Liver (tissue), 9 donors: ENCODE results near the gene DAGLB. TPM values are rescaled to one million over a fixed set of nuclear protein-coding genes. Genes with fewer than 3 reads are reported as not detected.

Experiments
- DNase-seq: peaks from one replicate; pipeline ENCODE4 v3.0.0-alpha.2; 2017; ENCODE audit warnings: low spot score
- H3K27ac ChIP-seq, 2 donors: one replicate each; pipeline ENCODE4 v1.7.0; 2013; ENCODE audit warnings: inconsistent platforms in 2 of 2, low read length in 2 of 2, control low read depth in 1 of 2, low read depth in 1 of 2, mild to moderate bottlenecking in 1 of 2
- H3K27me3 ChIP-seq, 4 donors: one replicate each; pipeline versions ENCODE4 v1.6.1 to v1.7.0; 2013; ENCODE audit warnings: low read length in 3 of 4, inconsistent platforms in 1 of 4, mild to moderate bottlenecking in 1 of 4, moderate library complexity in 1 of 4; ENCODE audit not compliant: control insufficient read depth in 4 of 4, insufficient read depth in 4 of 4
- H3K36me3 ChIP-seq, 4 donors: one replicate each; pipeline versions ENCODE4 v1.6.1 to v1.7.0; 2013; ENCODE audit warnings: low read length in 3 of 4, mild to moderate bottlenecking in 3 of 4, low read depth in 1 of 4, moderate library complexity in 1 of 4; ENCODE audit not compliant: control insufficient read depth in 4 of 4, insufficient read depth in 3 of 4
- H3K4me1 ChIP-seq, 4 donors: one replicate each; pipeline versions ENCODE4 v1.6.1 to v1.7.0; 2013; ENCODE audit warnings: low read length in 3 of 4, mild to moderate bottlenecking in 3 of 4, moderate library complexity in 1 of 4; ENCODE audit not compliant: control insufficient read depth in 4 of 4, insufficient read depth in 4 of 4
- H3K4me3 ChIP-seq, 3 donors: one replicate each; pipeline versions ENCODE4 v1.6.1 to v1.7.0; 2013; ENCODE audit warnings: low read length in 3 of 3, control low read depth in 1 of 3, low read depth in 1 of 3, mild to moderate bottlenecking in 1 of 3
- H3K9ac ChIP-seq, 2 donors: one replicate each; pipeline ENCODE4 v1.7.0; 2013; ENCODE audit warnings: low read length in 2 of 2, mild to moderate bottlenecking in 2 of 2, moderate library complexity in 2 of 2, control low read depth in 1 of 2, low read depth in 1 of 2
- H3K9me3 ChIP-seq, 4 donors: one replicate each; pipeline versions ENCODE4 v1.6.1 to v1.7.0; 2013; ENCODE audit warnings: low read length in 3 of 4; ENCODE audit not compliant: control insufficient read depth in 4 of 4
- ATF3 ChIP-seq: IDR thresholded peaks from 2 replicates; pipeline ENCODE4 v1.6.1; 2016; ENCODE audit warnings: antibody characterized with exemption
- CTCF ChIP-seq: fragments of 150-350 bp; IDR thresholded peaks from 2 replicates; pipeline ENCODE4 v1.5.1; 2017; ENCODE audit warnings: improper control_type of control experiment, low read depth, low read length; ENCODE audit not compliant: missing input control
- EGR1 ChIP-seq, 2 donors: IDR thresholded peaks; 2 replicates each; pipeline ENCODE4 v1.6.1; 2016 to 2018; ENCODE audit warnings: antibody characterized with exemption in 2 of 2, low read depth in 2 of 2
- FOXA1 ChIP-seq: IDR thresholded peaks from 2 replicates; pipeline ENCODE4 v1.6.1; 2016; ENCODE audit warnings: antibody characterized with exemption
- FOXA2 ChIP-seq: IDR thresholded peaks from 2 replicates; pipeline ENCODE4 v1.6.1; 2016; ENCODE audit warnings: antibody characterized with exemption
- GABPA ChIP-seq, 2 donors: IDR thresholded peaks in 1 of 2; conservative IDR thresholded peaks in 1 of 2; 2 replicates each; pipeline ENCODE4 v1.6.1; 2016; ENCODE audit warnings: antibody characterized with exemption in 2 of 2, mild to moderate bottlenecking in 1 of 2, moderate library complexity in 1 of 2
- HNF4A ChIP-seq, 2 donors: conservative IDR thresholded peaks; 2 replicates each; pipeline ENCODE4 v1.6.1; 2016; ENCODE audit warnings: antibody characterized with exemption in 2 of 2, mild to moderate bottlenecking in 2 of 2
- HNF4G ChIP-seq: IDR thresholded peaks from 2 replicates; pipeline ENCODE4 v1.6.1; 2016; ENCODE audit warnings: antibody characterized with exemption
- JUND ChIP-seq, 2 donors: IDR thresholded peaks; 2 replicates each; pipeline ENCODE4 v1.6.1; 2016; ENCODE audit warnings: antibody characterized with exemption in 2 of 2
- MAX ChIP-seq: IDR thresholded peaks from 2 replicates; pipeline ENCODE4 v1.6.1; 2016; ENCODE audit warnings: antibody characterized with exemption
- RAD21 ChIP-seq, 2 donors: IDR thresholded peaks; 2 replicates each; pipeline ENCODE4 v1.6.1; 2016; ENCODE audit warnings: antibody characterized with exemption in 2 of 2, mild to moderate bottlenecking in 2 of 2
- REST ChIP-seq: IDR thresholded peaks from 2 replicates; pipeline ENCODE4 v1.6.1; 2016; ENCODE audit warnings: antibody characterized with exemption, mild to moderate bottlenecking
- RXRA ChIP-seq, 2 donors: IDR thresholded peaks; 2 replicates each; pipeline ENCODE4 v1.6.1; 2017 to 2018; ENCODE audit warnings: antibody characterized with exemption in 2 of 2, mild to moderate bottlenecking in 1 of 2
- SP1 ChIP-seq: IDR thresholded peaks from 2 replicates; pipeline ENCODE4 v1.6.1; 2018; ENCODE audit warnings: antibody characterized with exemption, mild to moderate bottlenecking
- TAF1 ChIP-seq: conservative IDR thresholded peaks from 2 replicates; pipeline ENCODE4 v1.6.1; 2016; ENCODE audit warnings: antibody characterized with exemption, mild to moderate bottlenecking
- YY1 ChIP-seq: IDR thresholded peaks from 2 replicates; pipeline ENCODE4 v1.6.1; 2016; ENCODE audit warnings: antibody characterized with exemption, mild to moderate bottlenecking
- ZBTB33 ChIP-seq: IDR thresholded peaks from 2 replicates; pipeline ENCODE4 v1.6.1; 2016; ENCODE audit warnings: antibody characterized with exemption
- WGBS: extraction: QIAGEN DNeasy Blood & Tissue Kit; methylation state at CpG from one replicate; pipeline ENCODE4 v1.1.7; 2013; 5-methylcytosine and 5-hydroxymethylcytosine counted together
- polyA plus RNA-seq, 2 donors: library from polyadenylated mRNA; stranded (reverse) in 1 of 2; unstranded in 1 of 2; fragments of 200-250 nt in 1 of 2; fragments of >200 nt in 1 of 2; fragmentation: Nextera tagmentation in 1 of 2; extraction: Ambion mirVana in 1 of 2; gene quantifications; one replicate each; pipeline versions ENCODE4 v1.2.1 to v1.2.3, GENCODE V29; 2013 to 2015
- total RNA-seq, 2 donors: library from RNA; depleted of rRNA; stranded (reverse); fragments of >200 nt; gene quantifications; one replicate each; pipeline ENCODE4 v1.2.3, GENCODE V29; 2014
- donor health status: healthy.
- donor health status: healthy.
- donor health status: healthy.
- donor health status: healthy.
- donor health status: healthy.

Gene DAGLB
- total and polyA plus RNA-seq, 4 donors: 4.9 to 10.7 (median 8.4) TPM

GRCh38 chr7:6419310-6419773 lies 28.4 kb downstream of the DAGLB start:
- Histone ChIP-seq H3K9me3 (no peaks in the 10 kb centered on the region), H3K36me3 (peaks cover 1 to 26% (median 10%) of the 10 kb centered on the region in 4 donors), H3K27me3 (no peaks in the 10 kb centered on the region), H3K4me1 (peaks cover 4 to 9% (median 6%) of the 10 kb centered on the region in 4 donors), H3K4me3 (no peak overlapping the region), H3K9ac (no peak overlapping the region), H3K27ac (peak overlapping the region in 1 of 2 donors; percentile 83)
- no peak for TF ChIP-seq SP1
- TF ChIP-seq ZBTB33: peak; percentile 76
- TF ChIP-seq ATF3: no peak
- peak; percentile 77 for TF ChIP-seq REST
- TF ChIP-seq MAX: peak; percentile 47
- TF ChIP-seq HNF4G: no peak
- TF ChIP-seq HNF4A (conservative IDR thresholded peaks at IDR 0.05): peak; percentile 7 to 93
- TF ChIP-seq FOXA1: no peak
- peak in 1 of 2 donors; percentile 80 for TF ChIP-seq JUND (IDR thresholded peaks at IDR 0.05)
- peak in 1 of 2 donors; percentile 55 for TF ChIP-seq RAD21 (IDR thresholded peaks at IDR 0.05)
- TF ChIP-seq RXRA (IDR thresholded peaks at IDR 0.05): peak in 1 of 2 donors; percentile 97
- no peak for TF ChIP-seq TAF1
- peak; percentile 84 for TF ChIP-seq YY1
- TF ChIP-seq FOXA2: peak; percentile 60
- peak in 1 of 2 donors; percentile 55 for TF ChIP-seq GABPA (IDR thresholded peaks at IDR 0.05 in 1 of 2, conservative IDR thresholded peaks at IDR 0.05 in 1 of 2)
- no peak for DNase-seq
- WGBS: 39% methylated on average over 16 of the region's 16 CpGs

- Histone ChIP-seq H3K27me3 (no peaks in the 10 kb centered on the region), H3K9ac (no peak overlapping the region), H3K27ac (no peak overlapping the region), H3K9me3 (no peaks in the 10 kb centered on the region), H3K4me3 (no peak overlapping the region), H3K36me3 (peaks cover 1 to 35% (median 15%) of the 10 kb centered on the region in 4 donors), H3K4me1 (peaks cover 4 to 9% (median 6%) of the 10 kb centered on the region in 4 donors)
- 96% methylated on average over 5 of the region's 5 CpGs for WGBS
- DNase-seq: no peak
- TF ChIP-seq RAD21 (IDR thresholded peaks at IDR 0.05) (no peak), EGR1 (IDR thresholded peaks at IDR 0.05; ENCODE audit: low read depth in 2 of 2) (no peak), FOXA1 (no peak), RXRA (IDR thresholded peaks at IDR 0.05) (no peak), SP1 (no peak), ATF3 (no peak), CTCF (no peak), FOXA2 (no peak), REST (no peak), HNF4G (no peak), JUND (IDR thresholded peaks at IDR 0.05) (no peak), YY1 (no peak), ZBTB33 (no peak)
Measured at GRCh38 chr7:6417408-6417807, 30.3 kb downstream of the DAGLB start.
